Panc1 (cell line): ENCODE results near the gene COMMD8. TPM values are rescaled to one million over a fixed set of nuclear protein-coding genes. Genes with fewer than 3 reads are reported as not detected.

ENCODE experiments used
- ATAC-seq: fragments of 200-7000 bp; cut with Tn5 transposase; 2 replicates; pipeline ENCODE4 v1.9.1; 2020; ENCODE audit warnings: mild to moderate bottlenecking, moderate library complexity
- BruUV-seq: library from RNA; stranded (reverse); fragments of 400-500 nt; replicated peaks from 2 replicates; lab custom pipeline; 2021; lab: Mats Ljungman, UMichigan
- CTCF ChIA-PET: fragments of 300-600 bp; sonication (Branson Sonifier 250); formaldehyde crosslinking; loops from one replicate; lab custom pipeline; 2022; ENCODE audit warnings: antibody characterized with exemption; lab: Charles Lee
- POLR2A ChIA-PET: fragments of 300-600 bp; sonication (Branson Sonifier 250); formaldehyde crosslinking; loops from one replicate; lab custom pipeline; 2022; ENCODE audit warnings: antibody characterized with exemption; lab: Charles Lee
- DNase-seq: peaks from one replicate; pipeline ENCODE4 v3.0.0-alpha.2; 2010; ENCODE audit warnings: low read depth, low spot score
- H3K27ac ChIP-seq: 2 replicates; pipeline ENCODE4 v1.5.1; 2011; ENCODE audit warnings: mild to moderate bottlenecking, low read length, inconsistent platforms
- H3K27me3 ChIP-seq: fragments of 200-500 bp; sonication (Bioruptor generic); 2 replicates; pipeline ENCODE4 v1.6.0; 2014; ENCODE audit warnings: low read length, inconsistent platforms; ENCODE audit not compliant: control insufficient read depth, insufficient read depth
- H3K36me3 ChIP-seq: fragments of 200-500 bp; sonication (Bioruptor generic); 2 replicates; pipeline ENCODE4 v1.5.1; 2014; ENCODE audit warnings: inconsistent platforms, mild to moderate bottlenecking, low read length, moderate library complexity; ENCODE audit not compliant: control insufficient read depth, insufficient read depth
- H3K4me1 ChIP-seq: 2 replicates; pipeline ENCODE4 v1.5.1; 2011; ENCODE audit warnings: inconsistent platforms, mild to moderate bottlenecking, low read length, moderate library complexity; ENCODE audit not compliant: control insufficient read depth, insufficient read depth
- H3K4me3 ChIP-seq, 2 experiments: 2 replicates each; pipeline ENCODE4 v1.5.1; 2011 to 2012; ENCODE audit warnings: low read depth in 2 of 2, low read length in 2 of 2, mild to moderate bottlenecking in 2 of 2, inconsistent platforms in 1 of 2, moderate library complexity in 1 of 2
- H3K9me3 ChIP-seq: fragments of 200-500 bp; sonication (Bioruptor generic); 2 replicates; pipeline ENCODE4 v1.5.1; 2014; ENCODE audit warnings: low read depth, mild to moderate bottlenecking, inconsistent platforms, low read length, moderate library complexity; ENCODE audit not compliant: control insufficient read depth, insufficient read depth
- CTCF ChIP-seq: fragments of 450-650 bp; IDR thresholded peaks from 2 replicates; pipeline ENCODE4 v1.5.1; 2017; ENCODE audit warnings: mild to moderate bottlenecking
- POLR2AphosphoS5 ChIP-seq: IDR thresholded peaks from 2 replicates; pipeline ENCODE4 v1.6.1; 2012; ENCODE audit warnings: mild to moderate bottlenecking, low read depth, low read length, moderate library complexity
- REST ChIP-seq, 2 experiments: IDR thresholded peaks; 2 replicates each; pipeline ENCODE4 v1.6.1; 2011 to 2012; ENCODE audit warnings: low read depth in 2 of 2, control low read depth in 1 of 2, low read length in 1 of 2, mild to moderate bottlenecking in 1 of 2, moderate library complexity in 1 of 2; ENCODE audit not compliant: insufficient read depth in 1 of 2
- SIN3A ChIP-seq: IDR thresholded peaks from 2 replicates; pipeline ENCODE4 v1.6.1; 2012; ENCODE audit warnings: low read depth, mild to moderate bottlenecking, low read length, moderate library complexity, borderline replicate concordance; ENCODE audit not compliant: insufficient read depth
- TCF7L2 ChIP-seq: IDR thresholded peaks from 2 replicates; pipeline ENCODE4 v1.6.1; 2011; ENCODE audit warnings: mild to moderate bottlenecking, low read depth, low read length, inconsistent platforms
- in situ Hi-C: cut with HindIII; loops from 2 replicates; pipeline ENCODE4 v1.10.0; 2016; ENCODE audit warnings: low sequenced_read_pairs, low pct_unique_long_range_greater_than_20kb
- intact Hi-C: fragments of 100-400 bp; cut with micrococcal nuclease; formaldehyde crosslinking; loops from one replicate; pipeline ENCODE4 v1.10.0; 2022; ENCODE audit not compliant: unreplicated experiment
- total RNA-seq: library from RNA; stranded (reverse); gene quantifications from one replicate; pipeline ENCODE4 v1.2.1, GENCODE V29; 2021; ENCODE audit not compliant: unreplicated experiment

Gene COMMD8
- total RNA-seq, 1 experiment from 2014 or later: 22.0 TPM

GRCh38 chr4:47465004-47465403 lies 1.5 kb upstream of the COMMD8 start:
- Histone ChIP-seq H3K4me1 (peaks cover 2% of the 10 kb centered on the region; the same call in 1 of the 2 replicates), H3K9me3 (no peaks in the 10 kb centered on the region), H3K4me3 (no peak overlapping the region), H3K27ac (no peak overlapping the region), H3K36me3 (no peaks in the 10 kb centered on the region), H3K27me3 (no peaks in the 10 kb centered on the region)
- intact Hi-C loops: no loop called here
- CTCF ChIA-PET: no interaction called here
- POLR2A ChIA-PET: interaction anchor here (0.6 kb wide), 1 partner anchor 17 kb away, joined by 3 read pairs; no protein-coding TSS in a partner anchor
- no TSS peak for BruUV-seq
- in situ Hi-C loops: no loop called here
- no peak for DNase-seq
- ATAC-seq: no peak
- TF ChIP-seq TCF7L2 (no peak), CTCF (no peak), POLR2AphosphoS5 (no peak)

GRCh38 chr4:47462799-47463234 lies 685 bp downstream of the COMMD8 start:
- DNase-seq: no peak
- in situ Hi-C loops: no loop called here
- BruUV-seq: no TSS peak
- ATAC-seq: peak; percentile 63
- intact Hi-C loops: no loop called here
- Histone ChIP-seq H3K27ac (peak overlapping the region; percentile 81), H3K9me3 (no peaks in the 10 kb centered on the region), H3K4me3 (peak overlapping the region; percentile 74 to 88), H3K36me3 (no peaks in the 10 kb centered on the region; the same call in 1 of the 2 replicates), H3K27me3 (no peaks in the 10 kb centered on the region), H3K4me1 (peaks cover 2% of the 10 kb centered on the region; the same call in 1 of the 2 replicates)
- POLR2A ChIA-PET: no interaction called here
- CTCF ChIA-PET: interaction anchor here (0.8 kb wide), 1 partner anchor 19 kb away, joined by 3 read pairs; no protein-coding TSS in a partner anchor
- TF ChIP-seq POLR2AphosphoS5 (no peak), CTCF (no peak), SIN3A (no peak), TCF7L2 (no peak), REST (IDR thresholded peaks at IDR 0.05; ENCODE audit: insufficient read depth in 1 of 2, low read depth in 2 of 2, low read length in 1 of 2) (no peak)
